Loucy (cell line): Measurements from ENCODE around the gene USP44.

Source experiments
- H2AFZ ChIP-seq: fragments of 200-600 bp; sonication (generic); 2 replicates; pipeline ENCODE4 v1.6.0; 2016; ENCODE audit warnings: antibody characterized with exemption, mild to moderate bottlenecking, low read length, moderate library complexity
- H3F3A ChIP-seq: fragments of 200-600 bp; 2 replicates; pipeline ENCODE4 v1.6.0; 2016; ENCODE audit warnings: antibody characterized with exemption, low read depth, mild to moderate bottlenecking
- H3K27me3 ChIP-seq: fragments of 200-600 bp; sonication (generic); 2 replicates; pipeline ENCODE4 v1.6.1; 2014; ENCODE audit warnings: low read length, mild to moderate bottlenecking; ENCODE audit not compliant: insufficient read depth, poor library complexity, severe bottlenecking
- H3K36me3 ChIP-seq: fragments of 200-600 bp; sonication (generic); 2 replicates; pipeline ENCODE4 v1.6.1; 2016; ENCODE audit warnings: low read length; ENCODE audit not compliant: insufficient read depth
- H3K4me1 ChIP-seq: fragments of 200-600 bp; sonication (generic); 2 replicates; pipeline ENCODE4 v1.5.1; 2014; ENCODE audit warnings: low read length, mild to moderate bottlenecking; ENCODE audit not compliant: insufficient read depth, poor library complexity, severe bottlenecking
- H3K4me2 ChIP-seq: fragments of 200-600 bp; sonication (generic); 2 replicates; pipeline ENCODE4 v1.6.0; 2014; ENCODE audit warnings: antibody characterized with exemption, low read length, low read depth, mild to moderate bottlenecking; ENCODE audit not compliant: poor library complexity, severe bottlenecking
- H3K4me3 ChIP-seq: fragments of 200-600 bp; sonication (generic); 2 replicates; pipeline ENCODE4 v1.5.1; 2014; ENCODE audit warnings: low read length, mild to moderate bottlenecking, mixed read lengths; ENCODE audit not compliant: poor library complexity, severe bottlenecking
- H3K79me2 ChIP-seq: fragments of 200-600 bp; sonication (generic); 2 replicates; pipeline ENCODE4 v1.6.1; 2014; ENCODE audit warnings: low read length; ENCODE audit not compliant: insufficient read depth
- H3K9ac ChIP-seq: fragments of 200-600 bp; sonication (generic); 2 replicates; pipeline ENCODE4 v1.6.0; 2014; ENCODE audit warnings: mild to moderate bottlenecking, low read depth, low read length, moderate library complexity; ENCODE audit not compliant: poor library complexity, severe bottlenecking
- H3K9me2 ChIP-seq: fragments of 200-600 bp; sonication (generic); replicated peaks from 2 replicates; pipeline ENCODE4 v1.6.1; 2016; ENCODE audit warnings: low read depth, low read length, mixed read lengths
- H3K9me3 ChIP-seq: fragments of 200-600 bp; sonication (generic); 2 replicates; pipeline ENCODE4 v1.6.1; 2014; ENCODE audit warnings: mild to moderate bottlenecking, antibody characterized with exemption, low read length, low read depth; ENCODE audit not compliant: insufficient read depth
- H4K20me1 ChIP-seq: fragments of 200-600 bp; sonication (generic); 2 replicates; pipeline ENCODE4 v1.6.0; 2014; ENCODE audit warnings: antibody characterized with exemption, low read length, mild to moderate bottlenecking; ENCODE audit not compliant: insufficient read depth, poor library complexity, severe bottlenecking
- CTCF ChIP-seq: fragments of 200-600 bp; sonication (generic); conservative IDR thresholded peaks from 2 replicates; pipeline ENCODE4 v1.5.1; 2014; ENCODE audit warnings: mild to moderate bottlenecking, antibody characterized with exemption, low read length
- EZH2phosphoT487 ChIP-seq: fragments of 200-600 bp; IDR thresholded peaks from 2 replicates; pipeline ENCODE4 v1.6.1; 2018; ENCODE audit warnings: antibody characterized with exemption, mild to moderate bottlenecking, moderate library complexity, borderline replicate concordance

Gene USP44

GRCh38 chr12:95544756-95545155 is 6.5 kb downstream of the USP44 start:
- TF ChIP-seq CTCF: no peak
- TF ChIP-seq EZH2phosphoT487: no peak
- H3K9me2 ChIP-seq: no peaks in the 10 kb centered on the region
- H3K4me2 ChIP-seq: peak overlapping the region; percentile 71
- H3K4me1 ChIP-seq: peaks cover 22% of the 10 kb centered on the region
- no peaks in the 10 kb centered on the region for H3K27me3 ChIP-seq
- no peaks in the 10 kb centered on the region for H3K36me3 ChIP-seq
- no peaks in the 10 kb centered on the region for H3K9me3 ChIP-seq
- no peak overlapping the region for H3K9ac ChIP-seq
- no peak overlapping the region for H3K4me3 ChIP-seq
- no peak overlapping the region for H2AFZ ChIP-seq
- H4K20me1 ChIP-seq: no peaks in the 10 kb centered on the region
- no peaks in the 10 kb centered on the region for H3F3A ChIP-seq
- H3K79me2 ChIP-seq: peaks cover 34% of the 10 kb centered on the region

GRCh38 chr12:95543305-95543704 is 8.0 kb downstream of the USP44 start:
- TF ChIP-seq CTCF (no peak), EZH2phosphoT487 (no peak)
- peaks cover 24% of the 10 kb centered on the region; the same call in 1 of the 2 replicates for H3K79me2 ChIP-seq
- no peak overlapping the region for H3K4me3 ChIP-seq

GRCh38 chr12:95541436-95541835 is 9.8 kb downstream of the USP44 start:
- H4K20me1 ChIP-seq: no peaks in the 10 kb centered on the region
- no peak overlapping the region for H3K4me3 ChIP-seq
- no peak overlapping the region for H3K4me2 ChIP-seq
- no peak overlapping the region for H3K9ac ChIP-seq
- H3F3A ChIP-seq: no peaks in the 10 kb centered on the region
- H2AFZ ChIP-seq: no peak overlapping the region
- H3K9me3 ChIP-seq: no peaks in the 10 kb centered on the region
- peaks cover 13% of the 10 kb centered on the region for H3K4me1 ChIP-seq
- H3K79me2 ChIP-seq: peaks cover 7% of the 10 kb centered on the region; the same call in 1 of the 2 replicates
- TF ChIP-seq CTCF: no peak
- TF ChIP-seq EZH2phosphoT487: no peak
- no peaks in the 10 kb centered on the region for H3K27me3 ChIP-seq
- H3K9me2 ChIP-seq: no peaks in the 10 kb centered on the region
- no peaks in the 10 kb centered on the region for H3K36me3 ChIP-seq

More at GRCh38 chr12:95543305-95543704, 8.0 kb downstream of the USP44 start:
- H3F3A ChIP-seq: no peaks in the 10 kb centered on the region
- H4K20me1 ChIP-seq: no peaks in the 10 kb centered on the region
- no peaks in the 10 kb centered on the region for H3K27me3 ChIP-seq
- no peaks in the 10 kb centered on the region for H3K36me3 ChIP-seq
- H3K9me3 ChIP-seq: no peaks in the 10 kb centered on the region
- H3K9me2 ChIP-seq: no peaks in the 10 kb centered on the region
- H3K4me2 ChIP-seq: no peak overlapping the region
- no peak overlapping the region for H2AFZ ChIP-seq
- peaks cover 22% of the 10 kb centered on the region for H3K4me1 ChIP-seq
- no peak overlapping the region for H3K9ac ChIP-seq
